Measurements from ENCODE around the gene PCDH9.

DNA sequence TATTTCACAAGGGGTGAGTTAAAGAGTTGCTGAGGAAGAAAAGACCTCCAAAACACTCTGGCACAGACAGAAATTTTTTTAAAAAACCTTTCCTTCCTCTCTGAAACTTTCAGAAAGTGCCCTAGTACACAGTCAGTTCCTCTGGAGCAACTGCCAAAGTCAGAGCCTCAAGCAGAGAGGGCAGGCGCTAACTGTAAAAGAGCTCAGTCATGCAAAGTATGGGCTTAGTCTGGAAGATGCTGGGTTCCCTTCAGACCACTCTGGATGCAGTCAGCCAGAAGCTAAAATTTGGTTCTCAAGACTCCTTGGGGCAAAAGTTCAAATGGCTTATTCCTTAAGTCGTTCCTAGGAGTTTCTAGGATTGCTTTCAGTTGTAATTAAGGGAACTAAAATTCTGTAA is 671.6 kb downstream of the PCDH9 start:
- TF ChIP-seq, protein P1, sequence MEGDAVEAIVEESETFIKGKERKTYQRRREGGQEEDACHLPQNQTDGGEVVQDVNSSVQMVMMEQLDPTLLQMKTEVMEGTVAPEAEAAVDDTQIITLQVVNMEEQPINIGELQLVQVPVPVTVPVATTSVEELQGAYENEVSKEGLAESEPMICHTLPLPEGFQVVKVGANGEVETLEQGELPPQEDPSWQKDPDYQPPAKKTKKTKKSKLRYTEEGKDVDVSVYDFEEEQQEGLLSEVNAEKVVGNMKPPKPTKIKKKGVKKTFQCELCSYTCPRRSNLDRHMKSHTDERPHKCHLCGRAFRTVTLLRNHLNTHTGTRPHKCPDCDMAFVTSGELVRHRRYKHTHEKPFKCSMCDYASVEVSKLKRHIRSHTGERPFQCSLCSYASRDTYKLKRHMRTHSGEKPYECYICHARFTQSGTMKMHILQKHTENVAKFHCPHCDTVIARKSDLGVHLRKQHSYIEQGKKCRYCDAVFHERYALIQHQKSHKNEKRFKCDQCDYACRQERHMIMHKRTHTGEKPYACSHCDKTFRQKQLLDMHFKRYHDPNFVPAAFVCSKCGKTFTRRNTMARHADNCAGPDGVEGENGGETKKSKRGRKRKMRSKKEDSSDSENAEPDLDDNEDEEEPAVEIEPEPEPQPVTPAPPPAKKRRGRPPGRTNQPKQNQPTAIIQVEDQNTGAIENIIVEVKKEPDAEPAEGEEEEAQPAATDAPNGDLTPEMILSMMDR (conservative IDR thresholded peaks at IDR 0.05; ENCODE audit: low read length) = no peak
- TF ChIP-seq EZH2phosphoT487 (IDR thresholded peaks at IDR 0.05; ENCODE audit: borderline replicate concordance) = no peak

Data from Loucy (cell line).